Testis (tissue), 2 donors: ENCODE data around the gene SOBP.

Experiments used
- POLR2A ChIP-seq: fragments of 450-650 bp; IDR thresholded peaks from one replicate; pipeline ENCODE4 v1.6.1; 2017; ENCODE audit warnings: antibody characterized with exemption, mild to moderate bottlenecking, moderate library complexity
- TF ChIP-seq, protein P1 (sequence below), 3 experiments: fragments of 450-650 bp in 2 of 3; fragments of 200-600 bp in 1 of 3; sonication (generic) in 1 of 3; IDR thresholded peaks; one replicate each; pipeline ENCODE4 v1.5.1; 2016 to 2019; ENCODE audit warnings: antibody characterized with exemption in 3 of 3, mild to moderate bottlenecking in 2 of 3, moderate library complexity in 1 of 3

GRCh38 chr6:107621229-107621937 lies 131.5 kb downstream of the SOBP start:
- TF ChIP-seq POLR2A, result no peak
- TF ChIP-seq, protein P1, sequence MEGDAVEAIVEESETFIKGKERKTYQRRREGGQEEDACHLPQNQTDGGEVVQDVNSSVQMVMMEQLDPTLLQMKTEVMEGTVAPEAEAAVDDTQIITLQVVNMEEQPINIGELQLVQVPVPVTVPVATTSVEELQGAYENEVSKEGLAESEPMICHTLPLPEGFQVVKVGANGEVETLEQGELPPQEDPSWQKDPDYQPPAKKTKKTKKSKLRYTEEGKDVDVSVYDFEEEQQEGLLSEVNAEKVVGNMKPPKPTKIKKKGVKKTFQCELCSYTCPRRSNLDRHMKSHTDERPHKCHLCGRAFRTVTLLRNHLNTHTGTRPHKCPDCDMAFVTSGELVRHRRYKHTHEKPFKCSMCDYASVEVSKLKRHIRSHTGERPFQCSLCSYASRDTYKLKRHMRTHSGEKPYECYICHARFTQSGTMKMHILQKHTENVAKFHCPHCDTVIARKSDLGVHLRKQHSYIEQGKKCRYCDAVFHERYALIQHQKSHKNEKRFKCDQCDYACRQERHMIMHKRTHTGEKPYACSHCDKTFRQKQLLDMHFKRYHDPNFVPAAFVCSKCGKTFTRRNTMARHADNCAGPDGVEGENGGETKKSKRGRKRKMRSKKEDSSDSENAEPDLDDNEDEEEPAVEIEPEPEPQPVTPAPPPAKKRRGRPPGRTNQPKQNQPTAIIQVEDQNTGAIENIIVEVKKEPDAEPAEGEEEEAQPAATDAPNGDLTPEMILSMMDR (IDR thresholded peaks at IDR 0.05), result no peak
